HEK293 (cell line): ENCODE measurements around the gene CYP27B1.

Source experiments
- CTCF ChIA-PET: fragments of 350-600 bp; formaldehyde crosslinking; extraction: SDS; loops from one replicate; lab custom pipeline; 2021; ENCODE audit warnings: antibody characterized with exemption; lab: Yijun Ruan, JAX
- POLR2A ChIA-PET: fragments of 300-600 bp; formaldehyde crosslinking; extraction: SDS; loops from one replicate; lab custom pipeline; 2020; ENCODE audit warnings: antibody characterized with exemption, inconsistent platforms; lab: Yijun Ruan, JAX
- H3K27ac ChIP-seq: fragments of 200-500 bp; sonication (Bioruptor generic); 2 replicates; pipeline ENCODE4 v1.5.1; 2014; ENCODE audit warnings: low read depth, low read length, control low read depth, inconsistent platforms; ENCODE audit errors: extremely low read depth
- H3K36me3 ChIP-seq, 2 experiments: fragments of 200-500 bp in 1 of 2; sonication (Bioruptor generic) in 1 of 2; 1 replicate in 1 of 2; 2 replicates in 1 of 2; pipeline ENCODE4 v1.5.1; 2014 to 2017; ENCODE audit warnings: inconsistent platforms in 2 of 2, low read length in 2 of 2; ENCODE audit not compliant: control insufficient read depth in 2 of 2, insufficient read depth in 1 of 2
- H3K4me1 ChIP-seq: fragments of 200-500 bp; sonication (Bioruptor generic); 2 replicates; pipeline ENCODE4 v1.5.1; 2014; ENCODE audit warnings: mild to moderate bottlenecking, low read length, inconsistent platforms; ENCODE audit not compliant: control insufficient read depth, insufficient read depth
- H3K4me3 ChIP-seq: 2 replicates; pipeline ENCODE4 v1.5.1; 2011; ENCODE audit warnings: low read depth, mild to moderate bottlenecking, control low read depth, low read length, moderate library complexity
- H3K9me3 ChIP-seq: fragments of 200-500 bp; sonication (Bioruptor generic); 2 replicates; pipeline ENCODE4 v1.5.1; 2014; ENCODE audit warnings: low read depth, low read length, inconsistent platforms; ENCODE audit not compliant: control insufficient read depth, insufficient read depth
- HIC1 ChIP-seq: fragments of 450-650 bp; formaldehyde crosslinking; IDR thresholded peaks from 2 replicates; pipeline ENCODE4 v1.5.1; 2016; ENCODE audit warnings: missing biosample characterization, missing genetic modification characterization
- PATZ1 ChIP-seq: fragments of 450-650 bp; formaldehyde crosslinking; IDR thresholded peaks from 2 replicates; pipeline ENCODE4 v1.5.1; 2016; ENCODE audit warnings: missing biosample characterization, missing genetic modification characterization
- RBAK ChIP-seq: fragments of 450-650 bp; formaldehyde crosslinking; IDR thresholded peaks from 2 replicates; pipeline ENCODE4 v1.5.1; 2016; ENCODE audit warnings: missing biosample characterization, missing genetic modification characterization
- SP3 ChIP-seq: fragments of 450-650 bp; formaldehyde crosslinking; IDR thresholded peaks from 2 replicates; pipeline ENCODE4 v1.5.1; 2016; ENCODE audit warnings: missing biosample characterization, missing genetic modification characterization
- TCF7L2 ChIP-seq: IDR thresholded peaks from 2 replicates; pipeline ENCODE4 v1.6.1; 2011; ENCODE audit warnings: low read depth, mild to moderate bottlenecking, inconsistent platforms, low read length, moderate library complexity, borderline replicate concordance
- ZBTB8A ChIP-seq: fragments of 450-650 bp; formaldehyde crosslinking; IDR thresholded peaks from 2 replicates; pipeline ENCODE4 v1.5.1; 2016; ENCODE audit warnings: missing biosample characterization, missing genetic modification characterization
- ZNF132 ChIP-seq: fragments of 450-650 bp; formaldehyde crosslinking; IDR thresholded peaks from 2 replicates; pipeline ENCODE4 v1.5.1; 2017; ENCODE audit warnings: missing biosample characterization, missing genetic modification characterization, borderline replicate concordance
- ZNF148 ChIP-seq: fragments of 450-650 bp; formaldehyde crosslinking; IDR thresholded peaks from 2 replicates; pipeline ENCODE4 v1.5.0; 2017; ENCODE audit warnings: missing biosample characterization, missing genetic modification characterization, borderline replicate concordance
- ZNF169 ChIP-seq: fragments of 450-650 bp; formaldehyde crosslinking; IDR thresholded peaks from 2 replicates; pipeline ENCODE4 v1.5.1; 2016; ENCODE audit warnings: missing biosample characterization, missing genetic modification characterization
- ZNF19 ChIP-seq: fragments of 450-650 bp; formaldehyde crosslinking; IDR thresholded peaks from 2 replicates; pipeline ENCODE4; 2016; ENCODE audit warnings: missing biosample characterization, missing genetic modification characterization, low read depth
- ZNF292 ChIP-seq: fragments of 450-650 bp; formaldehyde crosslinking; IDR thresholded peaks from 2 replicates; pipeline ENCODE4 v1.5.1; 2016; ENCODE audit warnings: low read depth, missing biosample characterization, missing genetic modification characterization, borderline replicate concordance
- ZNF335 ChIP-seq: fragments of 450-650 bp; formaldehyde crosslinking; conservative IDR thresholded peaks from 2 replicates; pipeline ENCODE4 v1.5.1; 2016; ENCODE audit warnings: missing biosample characterization, missing genetic modification characterization
- ZNF37A ChIP-seq: fragments of 450-650 bp; IDR thresholded peaks from 2 replicates; pipeline ENCODE4 v1.5.1; 2018; ENCODE audit warnings: missing biosample characterization, missing genetic modification characterization
- ZNF391 ChIP-seq: fragments of 450-650 bp; formaldehyde crosslinking; IDR thresholded peaks from 2 replicates; pipeline ENCODE4 v1.5.1; 2016; ENCODE audit warnings: low read depth, missing biosample characterization, missing genetic modification characterization, borderline replicate concordance
- ZNF398 ChIP-seq: fragments of 450-650 bp; formaldehyde crosslinking; IDR thresholded peaks from 2 replicates; pipeline ENCODE4 v1.5.1; 2017; ENCODE audit warnings: missing biosample characterization, missing genetic modification characterization
- ZNF544 ChIP-seq: fragments of 450-650 bp; formaldehyde crosslinking; IDR thresholded peaks from 2 replicates; pipeline ENCODE4 v1.5.0; 2017; ENCODE audit warnings: missing biosample characterization, missing genetic modification characterization
- ZNF670 ChIP-seq: fragments of 450-650 bp; formaldehyde crosslinking; IDR thresholded peaks from 2 replicates; pipeline ENCODE4 v1.5.1; 2016; ENCODE audit warnings: missing biosample characterization, missing genetic modification characterization, low read depth
- ZSCAN18 ChIP-seq: fragments of 450-650 bp; formaldehyde crosslinking; IDR thresholded peaks from 2 replicates; pipeline ENCODE4 v1.5.1; 2016; ENCODE audit warnings: missing biosample characterization, missing genetic modification characterization

The CYP27B1 gene

GRCh38 chr12:57762463-57762862 lies 4.4 kb downstream of the CYP27B1 start:
- no peak overlapping the region for H3K27ac ChIP-seq
- ChIA-PET CTCF (no interaction called here), POLR2A (no interaction called here)
- no peaks in the 10 kb centered on the region for H3K9me3 ChIP-seq
- TF ChIP-seq ZNF398 = no peak
- peaks cover 7 to 39% of the 10 kb centered on the region in 2 experiments for H3K36me3 ChIP-seq
- no peak overlapping the region for H3K4me3 ChIP-seq
- H3K4me1 ChIP-seq = peaks cover 12% of the 10 kb centered on the region

- TF ChIP-seq ZBTB8A (tag by site-specific recombination) (no peak), ZNF169 (tag by site-specific recombination) (no peak), RBAK (tag by site-specific recombination) (no peak), SP3 (no peak), ZNF148 (no peak), ZNF544 (tag by site-specific recombination) (no peak), ZNF37A (tag by site-specific recombination) (no peak), ZNF670 (tag by site-specific recombination) (no peak), ZNF391 (tag by site-specific recombination) (no peak), ZSCAN18 (no peak), ZNF19 (tag by site-specific recombination) (no peak), HIC1 (tag by site-specific recombination) (no peak), ZNF292 (tag by site-specific recombination) (no peak), ZNF335 (no peak), TCF7L2 (no peak), ZNF132 (tag by site-specific recombination) (no peak), PATZ1 (tag by site-specific recombination) (no peak)
- Histone ChIP-seq H3K9me3 (no peaks in the 10 kb centered on the region), H3K36me3 (peaks cover 10 to 46% of the 10 kb centered on the region in 2 experiments), H3K4me1 (peaks cover 3% of the 10 kb centered on the region), H3K27ac (no peak overlapping the region), H3K4me3 (no peak overlapping the region)
- ChIA-PET POLR2A (interaction anchor here (1.2 kb wide), 1 partner anchor 17 kb away, joined by 3 read pairs; no protein-coding TSS in a partner anchor), CTCF (interaction anchor here (0.6 to 0.7 kb wide), 2 partner anchors 15 to 41 kb away, joined by 3 read pairs; no protein-coding TSS in a partner anchor)
These were observed 5.4 kb downstream of the CYP27B1 start for GRCh38 chr12:57761391-57761998.
